ENCODE results near the gene EPHB1.

The EPHB1 gene

GRCh38 chr3:134894533-134894932 lies 99.5 kb downstream of the EPHB1 start:
- peaks cover 5% of the 10 kb centered on the region for H3K4me1 ChIP-seq (ENCODE audit: control insufficient read depth, insufficient read depth, low read length)
- no peaks in the 10 kb centered on the region for H3K9me3 ChIP-seq (ENCODE audit: control insufficient read depth, insufficient read depth, low read length)
- peaks cover 51% of the 10 kb centered on the region for H3K27me3 ChIP-seq (ENCODE audit: control insufficient read depth, insufficient read depth, low read length)
- H3K36me3 ChIP-seq (ENCODE audit: control insufficient read depth, insufficient read depth, low read length), result no peaks in the 10 kb centered on the region
- H3K9ac ChIP-seq (ENCODE audit: low read depth, low read length), result no peak overlapping the region
- no peak overlapping the region for H3K4me3 ChIP-seq (ENCODE audit: low read depth, low read length)

DNA sequence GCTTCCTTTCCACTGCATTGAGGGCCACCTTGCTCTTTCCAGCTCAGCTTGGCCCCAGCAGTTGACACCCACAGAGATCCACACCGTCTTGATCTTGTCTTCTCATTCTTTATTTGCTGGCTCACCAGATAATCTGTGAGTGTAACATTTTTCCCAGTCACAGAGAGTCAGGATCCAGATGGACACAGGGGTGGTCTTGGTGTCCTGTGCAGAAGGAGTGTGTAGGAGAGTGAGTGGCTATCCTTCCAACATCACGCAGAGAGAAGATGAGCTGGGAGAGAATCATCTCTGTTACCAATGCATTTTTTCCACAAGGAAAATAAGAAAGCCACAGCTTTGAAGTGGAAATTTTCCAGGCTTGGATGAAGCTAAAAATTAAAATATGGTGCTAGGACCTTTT lies 100.1 kb downstream of the EPHB1 start:
- Histone ChIP-seq H3K4me3 (ENCODE audit: low read depth, low read length) (no peak overlapping the region), H3K9ac (ENCODE audit: low read depth, low read length) (no peak overlapping the region), H3K36me3 (ENCODE audit: control insufficient read depth, insufficient read depth, low read length) (no peaks in the 10 kb centered on the region), H3K9me3 (ENCODE audit: control insufficient read depth, insufficient read depth, low read length) (no peaks in the 10 kb centered on the region), H3K4me1 (ENCODE audit: control insufficient read depth, insufficient read depth, low read length) (peaks cover 5% of the 10 kb centered on the region), H3K27me3 (ENCODE audit: control insufficient read depth, insufficient read depth, low read length) (peaks cover 49% of the 10 kb centered on the region)

DNA sequence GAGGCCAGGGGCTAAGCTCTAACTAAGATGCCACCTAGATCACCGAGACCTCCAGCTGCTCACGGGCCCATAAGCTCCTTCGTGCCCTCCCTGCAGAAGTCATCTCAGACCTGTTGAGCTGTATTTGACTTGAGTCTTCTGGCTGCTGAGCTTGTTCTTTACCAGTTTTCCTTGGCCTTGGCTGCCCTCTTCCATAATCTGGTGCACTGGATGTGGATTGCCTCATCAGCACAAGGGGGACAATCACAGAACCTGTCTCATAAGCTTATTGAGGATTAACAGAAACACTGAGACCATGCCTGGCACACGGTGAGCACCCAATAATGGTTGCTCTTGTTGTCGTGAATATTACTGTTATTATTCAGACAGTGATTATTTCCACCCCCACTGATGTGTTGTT lies 101.1 kb downstream of the EPHB1 start:
- Histone ChIP-seq H3K36me3 (ENCODE audit: control insufficient read depth, insufficient read depth, low read length) (no peaks in the 10 kb centered on the region), H3K9me3 (ENCODE audit: control insufficient read depth, insufficient read depth, low read length) (no peaks in the 10 kb centered on the region), H3K4me1 (ENCODE audit: control insufficient read depth, insufficient read depth, low read length) (peaks cover 5% of the 10 kb centered on the region), H3K9ac (ENCODE audit: low read depth, low read length) (no peak overlapping the region), H3K4me3 (ENCODE audit: low read depth, low read length) (no peak overlapping the region), H3K27me3 (ENCODE audit: control insufficient read depth, insufficient read depth, low read length) (peaks cover 42% of the 10 kb centered on the region)

DNA sequence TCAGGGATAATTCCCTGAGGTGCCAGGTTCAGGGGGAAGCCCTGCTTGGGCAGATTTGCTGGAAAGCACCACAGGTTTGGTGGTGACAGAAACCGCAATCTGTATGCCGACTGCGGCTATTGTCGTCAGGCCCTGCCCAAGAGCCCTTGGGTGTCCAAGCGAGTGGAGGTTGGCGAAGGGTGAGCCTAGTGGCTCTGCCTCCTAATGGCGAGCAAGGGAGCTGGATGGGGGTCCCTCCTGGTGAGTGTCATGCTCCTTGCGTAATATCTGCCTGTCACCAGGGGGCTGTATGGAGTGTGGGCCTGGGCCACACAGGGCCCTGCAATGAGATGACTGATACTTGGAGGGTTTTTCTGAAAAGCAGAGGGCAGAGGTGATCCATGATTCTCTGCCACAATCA lies 101.6 kb downstream of the EPHB1 start:
- Histone ChIP-seq H3K36me3 (ENCODE audit: control insufficient read depth, insufficient read depth, low read length) (no peaks in the 10 kb centered on the region), H3K4me1 (ENCODE audit: control insufficient read depth, insufficient read depth, low read length) (peaks cover 6% of the 10 kb centered on the region), H3K4me3 (ENCODE audit: low read depth, low read length) (no peak overlapping the region), H3K9ac (ENCODE audit: low read depth, low read length) (no peak overlapping the region), H3K9me3 (ENCODE audit: control insufficient read depth, insufficient read depth, low read length) (no peaks in the 10 kb centered on the region), H3K27me3 (ENCODE audit: control insufficient read depth, insufficient read depth, low read length) (peaks cover 37% of the 10 kb centered on the region)

GRCh38 chr3:134897391-134898141 lies 102.5 kb downstream of the EPHB1 start:
- Histone ChIP-seq H3K9me3 (ENCODE audit: control insufficient read depth, insufficient read depth, low read length) (no peaks in the 10 kb centered on the region), H3K4me3 (ENCODE audit: low read depth, low read length) (no peak overlapping the region), H3K36me3 (ENCODE audit: control insufficient read depth, insufficient read depth, low read length) (no peaks in the 10 kb centered on the region), H3K27me3 (ENCODE audit: control insufficient read depth, insufficient read depth, low read length) (peaks cover 32% of the 10 kb centered on the region), H3K9ac (ENCODE audit: low read depth, low read length) (no peak overlapping the region), H3K4me1 (ENCODE audit: control insufficient read depth, insufficient read depth, low read length) (peaks cover 10% of the 10 kb centered on the region)

GRCh38 chr3:134898181-134898754 lies 103.2 kb downstream of the EPHB1 start:
- no peaks in the 10 kb centered on the region for H3K9me3 ChIP-seq (ENCODE audit: control insufficient read depth, insufficient read depth, low read length)
- no peak overlapping the region for H3K4me3 ChIP-seq (ENCODE audit: low read depth, low read length)
- H3K9ac ChIP-seq (ENCODE audit: low read depth, low read length), result no peak overlapping the region
- H3K36me3 ChIP-seq (ENCODE audit: control insufficient read depth, insufficient read depth, low read length), result no peaks in the 10 kb centered on the region
- H3K27me3 ChIP-seq (ENCODE audit: control insufficient read depth, insufficient read depth, low read length), result peaks cover 28% of the 10 kb centered on the region
- H3K4me1 ChIP-seq (ENCODE audit: control insufficient read depth, insufficient read depth, low read length), result peaks cover 5% of the 10 kb centered on the region

GRCh38 chr3:134899786-134900185 lies 104.7 kb downstream of the EPHB1 start:
- peaks cover 5% of the 10 kb centered on the region for H3K4me1 ChIP-seq (ENCODE audit: control insufficient read depth, insufficient read depth, low read length)
- H3K9me3 ChIP-seq (ENCODE audit: control insufficient read depth, insufficient read depth, low read length), result no peaks in the 10 kb centered on the region
- no peak overlapping the region for H3K4me3 ChIP-seq (ENCODE audit: low read depth, low read length)
- H3K9ac ChIP-seq (ENCODE audit: low read depth, low read length), result no peak overlapping the region
- peaks cover 13% of the 10 kb centered on the region for H3K27me3 ChIP-seq (ENCODE audit: control insufficient read depth, insufficient read depth, low read length)
- no peaks in the 10 kb centered on the region for H3K36me3 ChIP-seq (ENCODE audit: control insufficient read depth, insufficient read depth, low read length)

- no peaks in the 10 kb centered on the region for H3K9me3 ChIP-seq (ENCODE audit: control insufficient read depth, insufficient read depth, low read length)
- peaks cover 5% of the 10 kb centered on the region for H3K4me1 ChIP-seq (ENCODE audit: control insufficient read depth, insufficient read depth, low read length)
- no peak overlapping the region for H3K9ac ChIP-seq (ENCODE audit: low read depth, low read length)
- H3K27me3 ChIP-seq (ENCODE audit: control insufficient read depth, insufficient read depth, low read length), result peaks cover 6% of the 10 kb centered on the region
- H3K36me3 ChIP-seq (ENCODE audit: control insufficient read depth, insufficient read depth, low read length), result no peaks in the 10 kb centered on the region
- no peak overlapping the region for H3K4me3 ChIP-seq (ENCODE audit: low read depth, low read length)
These were observed 105.4 kb downstream of the EPHB1 start for GRCh38 chr3:134900482-134900881.

DNA sequence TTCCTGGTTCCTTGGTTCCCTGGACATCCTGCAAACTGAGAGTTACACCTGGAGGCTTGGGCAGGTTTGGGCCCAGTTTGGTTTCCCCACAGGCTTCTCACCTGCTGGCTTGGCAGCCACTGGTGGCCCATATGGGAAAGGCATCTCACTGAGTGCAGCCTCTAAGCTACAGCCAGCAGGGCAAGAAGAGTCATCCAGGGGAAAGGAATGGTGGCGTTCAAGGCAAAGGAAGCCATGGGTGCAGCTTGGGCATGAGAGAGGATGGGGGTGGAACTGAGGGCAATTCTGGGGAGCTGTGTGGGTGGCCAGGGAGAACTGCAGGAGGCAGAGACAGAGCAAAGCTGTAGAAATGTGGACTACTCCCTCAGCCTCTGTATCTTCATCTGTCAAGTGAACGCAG lies 106.4 kb downstream of the EPHB1 start:
- peaks cover 5% of the 10 kb centered on the region for H3K4me1 ChIP-seq (ENCODE audit: control insufficient read depth, insufficient read depth, low read length)
- H3K9me3 ChIP-seq (ENCODE audit: control insufficient read depth, insufficient read depth, low read length), result no peaks in the 10 kb centered on the region
- no peaks in the 10 kb centered on the region for H3K36me3 ChIP-seq (ENCODE audit: control insufficient read depth, insufficient read depth, low read length)
- no peak overlapping the region for H3K9ac ChIP-seq (ENCODE audit: low read depth, low read length)
- no peaks in the 10 kb centered on the region for H3K27me3 ChIP-seq (ENCODE audit: control insufficient read depth, insufficient read depth, low read length)
- H3K4me3 ChIP-seq (ENCODE audit: low read depth, low read length), result no peak overlapping the region

GRCh38 chr3:134903837-134904236 lies 108.8 kb downstream of the EPHB1 start:
- no peaks in the 10 kb centered on the region for H3K36me3 ChIP-seq (ENCODE audit: control insufficient read depth, insufficient read depth, low read length)
- no peak overlapping the region for H3K9ac ChIP-seq (ENCODE audit: low read depth, low read length)
- H3K4me1 ChIP-seq (ENCODE audit: control insufficient read depth, insufficient read depth, low read length), result peaks cover 5% of the 10 kb centered on the region
- H3K27me3 ChIP-seq (ENCODE audit: control insufficient read depth, insufficient read depth, low read length), result no peaks in the 10 kb centered on the region
- no peaks in the 10 kb centered on the region for H3K9me3 ChIP-seq (ENCODE audit: control insufficient read depth, insufficient read depth, low read length)
- no peak overlapping the region for H3K4me3 ChIP-seq (ENCODE audit: low read depth, low read length)

DNA sequence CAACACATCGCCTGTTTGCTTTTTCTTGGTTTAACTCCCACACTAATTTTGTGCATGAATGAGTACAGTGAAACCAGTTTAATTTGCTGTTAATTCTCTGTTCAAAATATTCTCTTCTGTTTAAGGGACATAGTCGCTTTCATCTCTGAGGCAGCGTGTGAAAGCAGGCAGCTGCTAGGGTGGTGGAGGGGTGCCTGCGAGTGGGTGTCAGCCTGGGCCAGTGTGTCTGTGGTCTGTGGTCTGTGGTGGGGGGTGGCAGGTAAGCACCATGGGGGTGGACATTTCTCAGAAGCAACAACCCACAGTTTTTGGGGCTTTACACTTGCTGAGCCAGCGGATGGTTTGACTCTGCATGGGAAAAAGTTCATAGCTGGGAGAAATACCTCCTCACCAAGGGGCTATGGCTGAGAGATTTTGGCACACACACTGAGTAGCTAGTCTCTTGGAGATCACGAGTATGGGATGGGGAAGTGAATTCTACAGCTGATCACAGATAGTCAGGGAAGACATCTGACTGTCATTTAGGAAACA lies 109.2 kb downstream of the EPHB1 start:
- Histone ChIP-seq H3K9me3 (ENCODE audit: control insufficient read depth, insufficient read depth, low read length) (no peaks in the 10 kb centered on the region), H3K4me3 (ENCODE audit: low read depth, low read length) (no peak overlapping the region), H3K36me3 (ENCODE audit: control insufficient read depth, insufficient read depth, low read length) (no peaks in the 10 kb centered on the region), H3K4me1 (ENCODE audit: control insufficient read depth, insufficient read depth, low read length) (peaks cover 5% of the 10 kb centered on the region), H3K9ac (ENCODE audit: low read depth, low read length) (no peak overlapping the region), H3K27me3 (ENCODE audit: control insufficient read depth, insufficient read depth, low read length) (no peaks in the 10 kb centered on the region)
